H9 (cell line): Measurements from ENCODE around the gene SPINT2. TPM values are rescaled to one million over a fixed set of nuclear protein-coding genes. Genes with fewer than 3 reads are reported as not detected.

ENCODE experiments used
- DNase-seq: peaks from one replicate; pipeline ENCODE4 v3.0.0-alpha.2; 2017
- H2AFZ ChIP-seq: one replicate; pipeline ENCODE4 v1.6.1; 2013; ENCODE audit warnings: mild to moderate bottlenecking, low read length, control low read depth, moderate library complexity
- H2AK5ac ChIP-seq: 2 replicates; pipeline ENCODE4 v1.6.1; 2013; ENCODE audit warnings: low read length, control low read depth, mixed read lengths; ENCODE audit not compliant: insufficient read length
- H2BK120ac ChIP-seq: one replicate; pipeline ENCODE4 v1.6.1; 2013; ENCODE audit warnings: low read depth, mild to moderate bottlenecking, low read length, control low read depth, inconsistent platforms; ENCODE audit not compliant: poor library complexity, severe bottlenecking
- H2BK12ac ChIP-seq: 2 replicates; pipeline ENCODE4 v1.6.1; 2013; ENCODE audit warnings: low read length, control low read depth, mixed read lengths, low read depth; ENCODE audit not compliant: insufficient read length
- H2BK15ac ChIP-seq: 2 replicates; pipeline ENCODE4 v1.6.1; 2013; ENCODE audit warnings: low read depth, low read length, control low read depth
- H2BK20ac ChIP-seq: one replicate; pipeline ENCODE4 v1.6.1; 2013; ENCODE audit warnings: low read depth, mild to moderate bottlenecking, low read length, control low read depth, inconsistent platforms; ENCODE audit not compliant: poor library complexity, severe bottlenecking
- H2BK5ac ChIP-seq: 2 replicates; pipeline ENCODE4 v1.6.1; 2013; ENCODE audit warnings: low read length, control low read depth, mixed read lengths; ENCODE audit not compliant: insufficient read length
- H3K14ac ChIP-seq: 2 replicates; pipeline ENCODE4 v1.6.1; 2013; ENCODE audit warnings: low read length, control low read depth; ENCODE audit not compliant: insufficient read depth
- H3K18ac ChIP-seq: 2 replicates; pipeline ENCODE4 v1.6.1; 2013; ENCODE audit warnings: low read depth, mild to moderate bottlenecking, mixed read lengths, low read length, control low read depth; ENCODE audit not compliant: insufficient read length
- H3K23ac ChIP-seq: 2 replicates; pipeline ENCODE4 v1.6.1; 2013; ENCODE audit warnings: low read length, control low read depth, mixed read lengths, low read depth; ENCODE audit not compliant: insufficient read length
- H3K23me2 ChIP-seq: 2 replicates; pipeline ENCODE4 v1.6.1; 2013; ENCODE audit warnings: low read depth, mild to moderate bottlenecking, mixed read lengths, low read length, control low read depth; ENCODE audit not compliant: insufficient read length, poor library complexity, severe bottlenecking
- H3K27ac ChIP-seq: 2 replicates; pipeline ENCODE4 v1.5.1; 2013; ENCODE audit warnings: low read length, control low read depth, mixed read lengths, low read depth; ENCODE audit not compliant: insufficient read length
- H3K27me3 ChIP-seq: 2 replicates; pipeline ENCODE4 v1.6.1; 2013; ENCODE audit warnings: low read length, control low read depth, inconsistent platforms; ENCODE audit not compliant: insufficient read depth
- H3K4ac ChIP-seq: 2 replicates; pipeline ENCODE4 v1.6.1; 2013; ENCODE audit warnings: low read depth, mild to moderate bottlenecking, control low read depth, inconsistent platforms, low read length, moderate library complexity
- H3K4me1 ChIP-seq: 2 replicates; pipeline ENCODE4 v1.6.1; 2013; ENCODE audit warnings: low read length, control low read depth, inconsistent platforms; ENCODE audit not compliant: insufficient read depth
- H3K4me2 ChIP-seq: 2 replicates; pipeline ENCODE4 v1.6.1; 2013; ENCODE audit warnings: low read length, control low read depth, mixed read lengths; ENCODE audit not compliant: insufficient read length, insufficient read depth
- H3K56ac ChIP-seq: 2 replicates; pipeline ENCODE4 v1.6.1; 2013; ENCODE audit warnings: low read depth, mild to moderate bottlenecking, mixed read lengths, low read length, control low read depth; ENCODE audit not compliant: insufficient read length
- H3K79me1 ChIP-seq: 2 replicates; pipeline ENCODE4 v1.6.1; 2013; ENCODE audit warnings: low read depth, mild to moderate bottlenecking, moderate library complexity, low read length, control low read depth, inconsistent platforms; ENCODE audit not compliant: insufficient read depth, poor library complexity, severe bottlenecking
- H3K79me2 ChIP-seq: 2 replicates; pipeline ENCODE4 v1.6.1; 2013; ENCODE audit warnings: low read length, control low read depth, inconsistent platforms; ENCODE audit not compliant: insufficient read depth
- H3K9ac ChIP-seq: 2 replicates; pipeline ENCODE4 v1.6.1; 2013; ENCODE audit warnings: low read length, control low read depth, mixed read lengths; ENCODE audit not compliant: insufficient read length; ENCODE audit errors: extremely low read depth
- H3K9me3 ChIP-seq: one replicate; pipeline ENCODE4 v1.6.1; 2013; ENCODE audit warnings: low read depth, low read length, inconsistent platforms; ENCODE audit not compliant: control insufficient read depth
- H3T11ph ChIP-seq: one replicate; pipeline ENCODE4 v1.6.1; 2013; ENCODE audit warnings: mild to moderate bottlenecking, low read length, control low read depth, inconsistent platforms
- H4K20me1 ChIP-seq: one replicate; pipeline ENCODE4 v1.6.1; 2013; ENCODE audit not compliant: control insufficient read depth, insufficient read length, insufficient read depth
- H4K5ac ChIP-seq: 2 replicates; pipeline ENCODE4 v1.6.1; 2013; ENCODE audit warnings: low read depth, mild to moderate bottlenecking, mixed read lengths, low read length, control low read depth; ENCODE audit not compliant: insufficient read length
- H4K8ac ChIP-seq: replicated peaks from 2 replicates; pipeline ENCODE4 v1.6.1; 2013; ENCODE audit warnings: low read length, control low read depth, mixed read lengths, low read depth; ENCODE audit not compliant: insufficient read length
- H4K91ac ChIP-seq: 2 replicates; pipeline ENCODE4 v1.6.1; 2013; ENCODE audit warnings: low read depth, mild to moderate bottlenecking, moderate library complexity, mixed read lengths, low read length, control low read depth; ENCODE audit not compliant: insufficient read length
- H3K27ac Mint-ChIP-seq, 3 experiments: 2 replicates in 2 of 3; 3 replicates in 1 of 3; pipeline ENCODE4 v1.8.0; 2020 to 2021; ENCODE audit warnings: mixed read lengths in 3 of 3, mild to moderate bottlenecking in 1 of 3, moderate library complexity in 1 of 3
- H3K27me3 Mint-ChIP-seq: 2 replicates; pipeline ENCODE4 v1.8.0; 2021; ENCODE audit warnings: low read depth, mild to moderate bottlenecking, moderate library complexity, mixed read lengths
- H3K36me3 Mint-ChIP-seq, 3 experiments: 2 replicates in 2 of 3; 3 replicates in 1 of 3; pipeline ENCODE4 v1.8.0; 2020 to 2021; ENCODE audit warnings: low read depth in 3 of 3, mixed read lengths in 3 of 3; ENCODE audit not compliant: insufficient read depth in 1 of 3
- H3K4me1 Mint-ChIP-seq, 2 experiments: 2 replicates each; pipeline ENCODE4 v1.8.0; 2020; ENCODE audit warnings: mixed read lengths in 2 of 2
- H3K4me3 Mint-ChIP-seq, 2 experiments: 2 replicates in 1 of 2; 3 replicates in 1 of 2; pipeline ENCODE4 v1.8.0; 2020 to 2021; ENCODE audit warnings: mild to moderate bottlenecking in 2 of 2, mixed read lengths in 2 of 2, moderate library complexity in 1 of 2
- H3K9me3 Mint-ChIP-seq, 2 experiments: 2 replicates in 1 of 2; 3 replicates in 1 of 2; pipeline ENCODE4 v1.8.0; 2020; ENCODE audit warnings: mild to moderate bottlenecking in 2 of 2, mixed read lengths in 2 of 2, moderate library complexity in 1 of 2
- WGBS: extraction: QIAGEN DNeasy Blood & Tissue Kit; methylation state at CpG from one replicate; pipeline ENCODE4 v1.1.7; 2013; ENCODE audit warnings: missing lambda C conversion rate, low lambda C conversion rate, mixed read lengths; ENCODE audit not compliant: insufficient read length; ENCODE audit errors: extremely low coverage; 5-methylcytosine and 5-hydroxymethylcytosine counted together
- total RNA-seq: library from RNA; stranded (reverse); gene quantifications from 2 replicates; pipeline ENCODE4 v1.2.1, GENCODE V29; 2021
- TF ChIP-seq, protein P1 (sequence below): fragments of 200-600 bp; sonication (generic); conservative IDR thresholded peaks from 3 replicates; pipeline ENCODE4 v1.8.0; 2021; ENCODE audit warnings: antibody characterized with exemption, mild to moderate bottlenecking

The SPINT2 gene
- total RNA-seq, 1 experiment from 2014 or later = 283 TPM

DNA sequence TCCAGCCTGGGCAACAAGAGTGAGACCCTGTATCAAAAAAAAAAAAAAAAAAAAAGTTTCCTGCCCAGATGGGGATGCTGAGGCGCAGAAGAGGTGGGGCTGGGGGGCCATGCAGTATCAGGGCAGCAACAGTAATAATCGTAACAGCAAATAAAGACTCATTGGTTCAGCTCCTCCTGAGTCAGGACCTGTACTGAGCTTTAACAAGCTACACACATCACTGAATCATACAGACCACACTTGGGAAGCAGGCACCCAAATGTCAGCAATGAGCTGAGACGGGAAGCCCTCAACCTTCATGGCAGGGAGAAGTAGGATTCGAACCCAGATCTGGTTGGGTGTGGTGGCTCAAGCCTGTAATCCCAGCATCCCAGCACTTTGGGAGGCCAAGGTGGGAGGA is 29.8 kb upstream of the SPINT2 start:
- Histone ChIP-seq H2BK5ac (no peak overlapping the region), H3K14ac (no peak overlapping the region), H2AFZ (no peak overlapping the region), H2BK12ac (no peak overlapping the region), H2BK15ac (no peak overlapping the region), H2BK20ac (no peak overlapping the region), H3K4ac (no peak overlapping the region), H4K5ac (no peak overlapping the region), H3K9ac (no peak overlapping the region), H2BK120ac (no peak overlapping the region), H3K27ac (no peak overlapping the region), H3K4me1 (no peaks in the 10 kb centered on the region), H3K9me3 (no peaks in the 10 kb centered on the region), H3K4me2 (no peak overlapping the region), H4K91ac (no peak overlapping the region), H3K79me2 (no peaks in the 10 kb centered on the region), H3K27me3 (no peaks in the 10 kb centered on the region; the same call in 1 of the 2 replicates), H3K56ac (no peak overlapping the region), H2AK5ac (no peak overlapping the region), H3K79me1 (no peaks in the 10 kb centered on the region), H3K23ac (no peak overlapping the region), H4K8ac (no peak overlapping the region), H3K23me2 (no peaks in the 10 kb centered on the region), H4K20me1 (no peaks in the 10 kb centered on the region), H3T11ph (no peak overlapping the region), H3K18ac (no peak overlapping the region)
- DNase-seq = no peak
- H3K4me1 Mint-ChIP-seq = peaks cover 9 to 16% of the 10 kb centered on the region in 2 experiments
- H3K27ac Mint-ChIP-seq = no peak overlapping the region
- no peak overlapping the region for H3K4me3 Mint-ChIP-seq
- no CpG with 5 or more reads among the region's 4 CpGs for WGBS
- TF ChIP-seq, protein P1, sequence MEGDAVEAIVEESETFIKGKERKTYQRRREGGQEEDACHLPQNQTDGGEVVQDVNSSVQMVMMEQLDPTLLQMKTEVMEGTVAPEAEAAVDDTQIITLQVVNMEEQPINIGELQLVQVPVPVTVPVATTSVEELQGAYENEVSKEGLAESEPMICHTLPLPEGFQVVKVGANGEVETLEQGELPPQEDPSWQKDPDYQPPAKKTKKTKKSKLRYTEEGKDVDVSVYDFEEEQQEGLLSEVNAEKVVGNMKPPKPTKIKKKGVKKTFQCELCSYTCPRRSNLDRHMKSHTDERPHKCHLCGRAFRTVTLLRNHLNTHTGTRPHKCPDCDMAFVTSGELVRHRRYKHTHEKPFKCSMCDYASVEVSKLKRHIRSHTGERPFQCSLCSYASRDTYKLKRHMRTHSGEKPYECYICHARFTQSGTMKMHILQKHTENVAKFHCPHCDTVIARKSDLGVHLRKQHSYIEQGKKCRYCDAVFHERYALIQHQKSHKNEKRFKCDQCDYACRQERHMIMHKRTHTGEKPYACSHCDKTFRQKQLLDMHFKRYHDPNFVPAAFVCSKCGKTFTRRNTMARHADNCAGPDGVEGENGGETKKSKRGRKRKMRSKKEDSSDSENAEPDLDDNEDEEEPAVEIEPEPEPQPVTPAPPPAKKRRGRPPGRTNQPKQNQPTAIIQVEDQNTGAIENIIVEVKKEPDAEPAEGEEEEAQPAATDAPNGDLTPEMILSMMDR = no peak
- peaks cover 58% of the 10 kb centered on the region for H3K27me3 Mint-ChIP-seq
- no peaks in the 10 kb centered on the region for H3K9me3 Mint-ChIP-seq
- no peaks in the 10 kb centered on the region for H3K36me3 Mint-ChIP-seq
